Caco-2 (cell line): ENCODE data around the gene SOAT2. TPM values are rescaled to one million over a fixed set of nuclear protein-coding genes. Genes with fewer than 3 reads are reported as not detected.

Experiments used
- BruUV-seq: library from RNA; stranded (reverse); fragments of 400-500 nt; replicated peaks from 2 replicates; lab custom pipeline; 2021; lab: Mats Ljungman, UMichigan
- CTCF ChIA-PET: fragments of 300-600 bp; sonication (Branson Sonifier 250); formaldehyde crosslinking; loops from one replicate; lab custom pipeline; 2022; ENCODE audit warnings: antibody characterized with exemption; lab: Charles Lee
- POLR2A ChIA-PET: fragments of 300-600 bp; sonication (Branson Sonifier 250); formaldehyde crosslinking; loops from one replicate; lab custom pipeline; 2022; ENCODE audit warnings: antibody characterized with exemption; lab: Charles Lee
- DNase-seq, 2 experiments: peaks; one replicate each; pipeline versions ENCODE4 v3.0.0 to v3.0.0-alpha.2; 2020 to 2022
- H3K27me3 ChIP-seq: replicated peaks from 2 replicates; pipeline ENCODE4 v1.6.0; 2011; ENCODE audit warnings: low read length; ENCODE audit not compliant: control insufficient read depth, insufficient read depth
- H3K36me3 ChIP-seq: 2 replicates; pipeline ENCODE4 v1.5.1; 2011; ENCODE audit warnings: low read length; ENCODE audit not compliant: control insufficient read depth, insufficient read depth
- H3K4me1 ChIP-seq: fragments of 250-450 bp; sonication (Bioruptor Pico); 2 replicates; pipeline ENCODE4 v1.5.1; 2020; ENCODE audit warnings: mild to moderate bottlenecking
- H3K4me3 ChIP-seq: 2 replicates; pipeline ENCODE4 v1.5.1; 2011; ENCODE audit warnings: low read depth, mild to moderate bottlenecking, control low read depth, low read length
- H3K9me3 ChIP-seq: fragments of 250-450 bp; sonication (Bioruptor Pico); 2 replicates; pipeline ENCODE4 v1.5.1; 2020; ENCODE audit warnings: mild to moderate bottlenecking, moderate library complexity
- H3K27ac Mint-ChIP-seq: one replicate; pipeline ENCODE4 v1.8.0; 2022; ENCODE audit warnings: mixed read lengths; ENCODE audit not compliant: unreplicated experiment
- H3K27me3 Mint-ChIP-seq: one replicate; pipeline ENCODE4 v1.8.0; 2022; ENCODE audit warnings: mixed read lengths; ENCODE audit not compliant: insufficient read depth, unreplicated experiment
- H3K36me3 Mint-ChIP-seq: one replicate; pipeline ENCODE4 v1.8.0; 2022; ENCODE audit warnings: mild to moderate bottlenecking, mixed read lengths; ENCODE audit not compliant: insufficient read depth, unreplicated experiment
- H3K4me1 Mint-ChIP-seq: one replicate; pipeline ENCODE4 v1.8.0; 2022; ENCODE audit warnings: low read depth, mixed read lengths; ENCODE audit not compliant: unreplicated experiment
- H3K4me3 Mint-ChIP-seq: one replicate; pipeline ENCODE4 v1.8.0; 2022; ENCODE audit warnings: mild to moderate bottlenecking, moderate library complexity, mixed read lengths; ENCODE audit not compliant: unreplicated experiment
- H3K9me3 Mint-ChIP-seq: one replicate; pipeline ENCODE4 v1.8.0; 2022; ENCODE audit warnings: mixed read lengths; ENCODE audit not compliant: unreplicated experiment
- CTCF ChIP-seq, 2 experiments: fragments of 200-600 bp in 1 of 2; IDR thresholded peaks; 1 replicate in 1 of 2; 2 replicates in 1 of 2; pipeline versions ENCODE4 v1.5.1 to v1.8.0; 2011 to 2022; ENCODE audit warnings: antibody characterized with exemption in 1 of 2, control low read depth in 1 of 2, inconsistent platforms in 1 of 2, low read depth in 1 of 2, low read length in 1 of 2, mild to moderate bottlenecking in 1 of 2, moderate library complexity in 1 of 2; ENCODE audit not compliant: insufficient read depth in 1 of 2, severe bottlenecking in 1 of 2, unreplicated experiment in 1 of 2
- intact Hi-C: fragments of 100-400 bp; cut with micrococcal nuclease; formaldehyde crosslinking; loops from one replicate; pipeline ENCODE4 v1.10.0; 2022; ENCODE audit not compliant: unreplicated experiment
- total RNA-seq: library from RNA; stranded (reverse); gene quantifications from 2 replicates; pipeline ENCODE4 v1.2.3, GENCODE V29; 2022

SOAT2 gene
- total RNA-seq, 1 experiment from 2014 or later, result 6.5 TPM

DNA sequence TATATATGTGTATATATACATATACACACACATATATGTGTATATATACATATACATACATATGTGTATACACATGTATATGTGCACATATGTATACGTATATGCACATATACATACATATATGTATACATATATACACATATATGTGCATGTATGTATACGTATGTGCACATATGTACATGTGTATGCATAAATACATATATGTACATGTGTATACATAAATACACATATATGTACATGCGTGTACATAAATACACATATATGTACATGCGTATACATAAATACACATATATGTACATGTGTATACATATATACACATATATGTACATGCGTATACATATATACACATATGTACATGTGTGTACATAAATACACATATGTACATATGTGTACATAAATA lies 43.9 kb downstream of the SOAT2 start:
- no peaks in the 10 kb centered on the region for H3K4me1 Mint-ChIP-seq
- CTCF ChIA-PET, result no interaction called here
- Histone ChIP-seq H3K27me3 (no peaks in the 10 kb centered on the region), H3K4me3 (no peak overlapping the region), H3K4me1 (peaks cover 19% of the 10 kb centered on the region), H3K36me3 (no peaks in the 10 kb centered on the region), H3K9me3 (no peaks in the 10 kb centered on the region)
- no peaks in the 10 kb centered on the region for H3K27me3 Mint-ChIP-seq
- BruUV-seq, result no TSS peak
- H3K27ac Mint-ChIP-seq, result no peak overlapping the region
- no peaks in the 10 kb centered on the region for H3K9me3 Mint-ChIP-seq
- no peak overlapping the region for H3K4me3 Mint-ChIP-seq
- intact Hi-C loops, result no loop called here
- H3K36me3 Mint-ChIP-seq, result no peaks in the 10 kb centered on the region
- POLR2A ChIA-PET, result no interaction called here
- no peak for DNase-seq
- TF ChIP-seq CTCF (IDR thresholded peaks at IDR 0.05; ENCODE audit: insufficient read depth in 1 of 2, low read depth in 1 of 2, low read length in 1 of 2, severe bottlenecking in 1 of 2, unreplicated experiment in 1 of 2), result no peak

DNA sequence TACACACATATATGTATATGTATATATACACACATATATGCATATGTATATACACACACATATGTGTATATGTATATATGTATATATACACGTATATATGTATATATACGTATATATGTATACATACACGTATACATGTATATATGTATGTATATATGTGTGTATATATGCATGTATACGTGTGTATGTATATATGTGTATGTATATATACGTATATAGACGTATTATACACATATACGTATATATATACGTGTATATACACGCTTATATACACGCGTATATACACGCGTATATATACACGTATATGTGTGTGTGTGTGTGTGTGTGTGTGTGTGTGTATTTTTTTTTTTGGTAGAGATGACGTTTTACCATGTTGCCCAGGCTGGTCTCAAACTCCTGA lies 44.4 kb downstream of the SOAT2 start:
- no TSS peak for BruUV-seq
- peaks cover 15% of the 10 kb centered on the region for H3K4me1 ChIP-seq
- H3K27me3 ChIP-seq, result no peaks in the 10 kb centered on the region
- no peaks in the 10 kb centered on the region for H3K36me3 ChIP-seq
- Mint-ChIP-seq H3K4me1 (no peaks in the 10 kb centered on the region), H3K36me3 (no peaks in the 10 kb centered on the region), H3K27me3 (no peaks in the 10 kb centered on the region), H3K4me3 (no peak overlapping the region), H3K27ac (no peak overlapping the region), H3K9me3 (no peaks in the 10 kb centered on the region)
- no peak for TF ChIP-seq CTCF (IDR thresholded peaks at IDR 0.05; ENCODE audit: insufficient read depth in 1 of 2, low read depth in 1 of 2, low read length in 1 of 2, severe bottlenecking in 1 of 2, unreplicated experiment in 1 of 2)
- H3K9me3 ChIP-seq, result no peaks in the 10 kb centered on the region
- no peak for DNase-seq
- no peak overlapping the region for H3K4me3 ChIP-seq
- intact Hi-C loops, result no loop called here
- CTCF ChIA-PET, result interaction anchor here (0.6 to 0.7 kb wide), 2 partner anchors 83 to 94 kb away, joined by 3 read pairs; no protein-coding TSS in a partner anchor
- POLR2A ChIA-PET, result no interaction called here

- no peak for TF ChIP-seq CTCF (IDR thresholded peaks at IDR 0.05; ENCODE audit: insufficient read depth in 1 of 2, low read depth in 1 of 2, low read length in 1 of 2, severe bottlenecking in 1 of 2, unreplicated experiment in 1 of 2)
- Histone ChIP-seq H3K36me3 (no peaks in the 10 kb centered on the region), H3K4me3 (no peak overlapping the region), H3K27me3 (no peaks in the 10 kb centered on the region), H3K9me3 (no peaks in the 10 kb centered on the region), H3K4me1 (no peaks in the 10 kb centered on the region)
- Mint-ChIP-seq H3K4me1 (no peaks in the 10 kb centered on the region), H3K27ac (no peak overlapping the region), H3K27me3 (no peaks in the 10 kb centered on the region), H3K36me3 (no peaks in the 10 kb centered on the region), H3K4me3 (no peak overlapping the region), H3K9me3 (no peaks in the 10 kb centered on the region)
- CTCF ChIA-PET, result no interaction called here
- intact Hi-C loops, result no loop called here
- POLR2A ChIA-PET, result no interaction called here
- no peak for DNase-seq
- no TSS peak for BruUV-seq
Measured at GRCh38 chr12:53151039-53151438, 47.8 kb downstream of the SOAT2 start.
